Measurements from ENCODE around the gene ITPR2. TPM values are rescaled to one million over a fixed set of nuclear protein-coding genes. Genes with fewer than 3 reads are reported as not detected.

Gene ITPR2
- polyA plus RNA-seq, 1 of the 3 experiments (the other 2 are of a cell fraction), result 2.3 TPM

DNA sequence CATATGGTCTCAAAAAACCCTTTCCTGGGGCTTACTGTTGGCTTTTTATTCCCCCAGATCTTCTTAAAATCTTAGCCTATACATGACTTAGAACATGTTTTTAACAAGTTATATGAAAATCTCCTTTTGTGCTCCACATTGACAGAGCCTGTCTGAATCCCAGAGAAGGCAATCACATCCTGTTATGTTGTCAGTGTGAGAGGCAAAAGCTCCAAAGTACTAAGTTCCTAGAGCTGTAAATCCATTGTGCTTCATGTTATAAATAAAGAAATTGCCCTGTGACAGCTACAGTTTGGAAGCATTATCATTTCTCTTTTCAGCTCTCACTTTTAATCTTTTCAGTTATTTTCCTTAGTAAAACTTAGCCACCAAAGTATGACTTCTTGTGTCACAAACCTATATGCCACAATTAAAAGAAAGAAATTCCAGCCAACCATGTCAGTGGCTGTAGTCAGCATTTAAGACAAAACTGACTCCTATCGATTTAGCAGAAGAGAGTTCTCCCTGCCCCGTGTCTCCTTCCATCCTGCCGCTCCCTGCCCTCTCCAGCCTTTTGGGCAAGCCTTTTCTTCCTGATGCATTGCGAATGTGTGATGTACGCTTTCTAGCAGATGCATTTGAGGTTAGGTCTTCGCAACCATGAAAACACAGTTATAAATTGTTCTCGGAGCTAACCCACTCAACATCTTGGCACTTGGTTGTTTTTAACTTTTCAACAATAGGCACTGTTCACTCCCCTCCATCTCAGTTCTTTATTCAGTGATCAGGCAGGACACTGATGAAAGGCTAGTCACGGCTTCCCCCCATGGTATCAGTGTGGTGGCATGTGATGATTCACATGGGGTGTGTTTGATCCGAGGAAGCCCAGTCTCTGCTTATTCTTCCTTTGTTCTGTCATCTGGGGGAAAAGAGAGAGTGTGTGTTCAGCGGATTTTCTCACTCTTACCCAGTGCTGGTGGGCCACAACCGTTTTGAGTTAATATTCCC is 494.1 kb downstream of the ITPR2 start:
- Histone ChIP-seq H3K27ac (ENCODE audit: low read depth in 2 of 2, low read length in 1 of 2) (peak overlapping the region in 1 of 2 experiments; percentile 22; a peak in 1 of 4 replicates), H2AFZ (ENCODE audit: low read depth) (peak overlapping the region; percentile 31; the same call in 1 of the 2 replicates), H3K27me3 (ENCODE audit: insufficient read depth) (no peaks in the 10 kb centered on the region), H3F3A (replicated peaks; ENCODE audit: insufficient read depth) (no peaks in the 10 kb centered on the region), H3K9me3 (no peaks in the 10 kb centered on the region), H3K36me3 (replicated peaks in 1 of 2; ENCODE audit: control insufficient read depth in 1 of 2, insufficient read depth in 2 of 2, low read length in 1 of 2) (no peaks in the 10 kb centered on the region), H3K4me1 (ENCODE audit: control insufficient read depth in 1 of 2, insufficient read depth in 2 of 2, low read depth in 1 of 2, low read length in 1 of 2) (peaks cover 5 to 11% of the 10 kb centered on the region in 2 experiments; a peak in 3 of 4 replicates), H3K4me2 (0 out of 2 replicates have a peak overlapping the region, but pooled peaks have one; percentile 39), H4K20me1 (ENCODE audit: insufficient read depth) (no peaks in the 10 kb centered on the region), H3K9me2 (no peaks in the 10 kb centered on the region), H3K9ac (peak overlapping the region; percentile 23; the same call in 1 of the 2 replicates), H3K79me2 (ENCODE audit: insufficient read depth) (no peaks in the 10 kb centered on the region), H3K4me3 (ENCODE audit: low read depth in 2 of 2, low read length in 1 of 2) (no peak overlapping the region)
- 67% methylated on average over 11 of the region's 11 CpGs for WGBS (ENCODE audit: low lambda C conversion rate)
- no peak for DNase-seq
- no peak for TF ChIP-seq SIN3A (IDR thresholded peaks at IDR 0.05; ENCODE audit: borderline replicate concordance, low read depth, low read length)
- TF ChIP-seq MEF2A (IDR thresholded peaks at IDR 0.05; ENCODE audit: borderline replicate concordance, low read depth), result no peak
- TF ChIP-seq FOSL2 (IDR thresholded peaks at IDR 0.05; ENCODE audit: borderline replicate concordance, low read depth), result peak; percentile 81; the same call in 1 of the 2 replicates
- no peak for TF ChIP-seq RCOR1 (IDR thresholded peaks at IDR 0.05; ENCODE audit: low read length)
- no peak for TF ChIP-seq ELF1 (IDR thresholded peaks at IDR 0.05)
- no peak for TF ChIP-seq NRF1 (IDR thresholded peaks at IDR 0.05; ENCODE audit: low read depth, low read length)
- TF ChIP-seq FOXJ3 (CRISPR knock-in tag; IDR thresholded peaks at IDR 0.05), result no peak
- TF ChIP-seq POLR2AphosphoS5 (IDR thresholded peaks at IDR 0.05; ENCODE audit: low read depth, low read length), result 0 out of 2 replicates have a peak, but pooled peaks have one; percentile 13
- TF ChIP-seq, protein P1, sequence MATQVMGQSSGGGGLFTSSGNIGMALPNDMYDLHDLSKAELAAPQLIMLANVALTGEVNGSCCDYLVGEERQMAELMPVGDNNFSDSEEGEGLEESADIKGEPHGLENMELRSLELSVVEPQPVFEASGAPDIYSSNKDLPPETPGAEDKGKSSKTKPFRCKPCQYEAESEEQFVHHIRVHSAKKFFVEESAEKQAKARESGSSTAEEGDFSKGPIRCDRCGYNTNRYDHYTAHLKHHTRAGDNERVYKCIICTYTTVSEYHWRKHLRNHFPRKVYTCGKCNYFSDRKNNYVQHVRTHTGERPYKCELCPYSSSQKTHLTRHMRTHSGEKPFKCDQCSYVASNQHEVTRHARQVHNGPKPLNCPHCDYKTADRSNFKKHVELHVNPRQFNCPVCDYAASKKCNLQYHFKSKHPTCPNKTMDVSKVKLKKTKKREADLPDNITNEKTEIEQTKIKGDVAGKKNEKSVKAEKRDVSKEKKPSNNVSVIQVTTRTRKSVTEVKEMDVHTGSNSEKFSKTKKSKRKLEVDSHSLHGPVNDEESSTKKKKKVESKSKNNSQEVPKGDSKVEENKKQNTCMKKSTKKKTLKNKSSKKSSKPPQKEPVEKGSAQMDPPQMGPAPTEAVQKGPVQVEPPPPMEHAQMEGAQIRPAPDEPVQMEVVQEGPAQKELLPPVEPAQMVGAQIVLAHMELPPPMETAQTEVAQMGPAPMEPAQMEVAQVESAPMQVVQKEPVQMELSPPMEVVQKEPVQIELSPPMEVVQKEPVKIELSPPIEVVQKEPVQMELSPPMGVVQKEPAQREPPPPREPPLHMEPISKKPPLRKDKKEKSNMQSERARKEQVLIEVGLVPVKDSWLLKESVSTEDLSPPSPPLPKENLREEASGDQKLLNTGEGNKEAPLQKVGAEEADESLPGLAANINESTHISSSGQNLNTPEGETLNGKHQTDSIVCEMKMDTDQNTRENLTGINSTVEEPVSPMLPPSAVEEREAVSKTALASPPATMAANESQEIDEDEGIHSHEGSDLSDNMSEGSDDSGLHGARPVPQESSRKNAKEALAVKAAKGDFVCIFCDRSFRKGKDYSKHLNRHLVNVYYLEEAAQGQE (IDR thresholded peaks at IDR 0.05; ENCODE audit: low read depth, low read length), result no peak
- TF ChIP-seq MAX (IDR thresholded peaks at IDR 0.05; ENCODE audit: low read depth), result peak; percentile 64; the same call in 1 of the 2 replicates
- TF ChIP-seq YY1 (IDR thresholded peaks at IDR 0.05; ENCODE audit: low read depth), result no peak
- peak; percentile 72 for TF ChIP-seq TCF12 (IDR thresholded peaks at IDR 0.05)
- peak; percentile 57; the same call in 1 of the 2 replicates for TF ChIP-seq PBX3 (IDR thresholded peaks at IDR 0.05)
- TF ChIP-seq TEAD4 (IDR thresholded peaks at IDR 0.05; ENCODE audit: borderline replicate concordance, insufficient read depth), result 0 out of 2 replicates have a peak, but pooled peaks have one; percentile 21
- no peak for TF ChIP-seq RXRA (IDR thresholded peaks at IDR 0.05; ENCODE audit: borderline replicate concordance, low read depth)
- no peak for TF ChIP-seq RFX5 (IDR thresholded peaks at IDR 0.05; ENCODE audit: low read length)
- no peak for TF ChIP-seq RAD21 (IDR thresholded peaks at IDR 0.05; ENCODE audit: low read length)
- peak; percentile 72 for TF ChIP-seq JUND (IDR thresholded peaks at IDR 0.05)
- ChIA-PET POLR2A (interaction anchor here (0.6 kb wide), 1 partner anchor 288 kb away, joined by 4 read pairs; no protein-coding TSS in a partner anchor), CTCF (no interaction called here)
